HepG2 (cell line): Measurements from ENCODE around the gene CFAP221. TPM values are rescaled to one million over a fixed set of nuclear protein-coding genes. Genes with fewer than 3 reads are reported as not detected.

ENCODE experiments used
- ATAC-seq: fragments of 200-7000 bp; cut with Tn5 transposase; 3 replicates; pipeline ENCODE4 v1.9.1; 2020; ENCODE audit warnings: mild to moderate bottlenecking, moderate library complexity
- BruUV-seq: library from RNA; stranded (reverse); fragments of 400-500 nt; replicated peaks from 2 replicates; lab custom pipeline; 2021; lab: Mats Ljungman, UMichigan
- CTCF ChIA-PET: fragments of 300-600 bp; formaldehyde crosslinking; extraction: SDS; loops from one replicate; lab custom pipeline; 2021; ENCODE audit warnings: low total read pairs, inconsistent platforms, low intra/inter-chr PET ratio; lab: Yijun Ruan, JAX
- POLR2A ChIA-PET: fragments of 350-600 bp; sonication (Branson Sonifier 250); formaldehyde crosslinking; loops from one replicate; lab custom pipeline; 2020; ENCODE audit warnings: antibody characterized with exemption, inconsistent platforms; lab: Yijun Ruan, JAX
- DNase-seq: peaks from one replicate; pipeline ENCODE4 v3.0.0-alpha.2; 2015; ENCODE audit warnings: low spot score
- FAIRE-seq: peaks from 3 replicates; lab custom pipeline; 2011; peaks lifted over from hg19 to GRCh38; lab: Jason Lieb, UNC
- H2AFZ ChIP-seq: one replicate; pipeline ENCODE4 v1.6.1; 2011; ENCODE audit warnings: low read length, inconsistent platforms
- H3K27ac ChIP-seq: fragments of 300-600 bp; 3 replicates; pipeline ENCODE4 v1.8.0; 2011; ENCODE audit warnings: mixed run types, mild to moderate bottlenecking, mixed read lengths, low read length, inconsistent platforms; ENCODE audit not compliant: insufficient read depth; ENCODE audit errors: extremely low read length
- H3K27me3 ChIP-seq, 2 experiments: fragments of 200-600 bp in 1 of 2; 2 replicates in 1 of 2; 3 replicates in 1 of 2; pipeline versions ENCODE4 v1.6.0 to v1.8.0; 2011; ENCODE audit warnings: low read length in 2 of 2, mild to moderate bottlenecking in 2 of 2, moderate library complexity in 2 of 2, inconsistent platforms in 1 of 2; ENCODE audit not compliant: insufficient read depth in 2 of 2, control insufficient read depth in 1 of 2
- H3K36me3 ChIP-seq, 2 experiments: fragments of 200-600 bp in 1 of 2; replicated peaks in 1 of 2; 2 replicates in 1 of 2; 3 replicates in 1 of 2; pipeline versions ENCODE4 v1.5.1 to v1.8.0; 2011; ENCODE audit warnings: low read length in 2 of 2, inconsistent platforms in 1 of 2; ENCODE audit not compliant: insufficient read depth in 2 of 2, control insufficient read depth in 1 of 2
- H3K4me1 ChIP-seq: 2 replicates; pipeline ENCODE4 v1.5.1; 2012; ENCODE audit warnings: low read length, inconsistent platforms; ENCODE audit not compliant: insufficient read depth
- H3K4me2 ChIP-seq: 2 replicates; pipeline ENCODE4 v1.6.0; 2011; ENCODE audit warnings: low read depth, low read length, inconsistent platforms
- H3K4me3 ChIP-seq, 3 experiments: fragments of 200-600 bp in 1 of 3; sonication (generic), shearing (Covaris generic) in 1 of 3; replicated peaks in 1 of 3; 2 replicates each; pipeline ENCODE4 v1.5.1; 2011 to 2016; ENCODE audit warnings: low read length in 3 of 3, inconsistent platforms in 2 of 3, low read depth in 2 of 3, mild to moderate bottlenecking in 2 of 3, control low read depth in 1 of 3, mixed read lengths in 1 of 3; ENCODE audit not compliant: insufficient read depth in 1 of 3
- H3K79me2 ChIP-seq: one replicate; pipeline ENCODE4 v1.6.1; 2011; ENCODE audit warnings: low read length, inconsistent platforms; ENCODE audit not compliant: insufficient read depth
- H3K9ac ChIP-seq: 2 replicates; pipeline ENCODE4 v1.6.0; 2011; ENCODE audit warnings: mild to moderate bottlenecking, low read depth, low read length, inconsistent platforms; ENCODE audit not compliant: insufficient read depth
- H3K9me3 ChIP-seq: 2 replicates; pipeline ENCODE4 v1.5.1; 2012; ENCODE audit warnings: mild to moderate bottlenecking, low read length
- H4K20me1 ChIP-seq: 2 replicates; pipeline ENCODE4 v1.6.0; 2011; ENCODE audit warnings: inconsistent platforms, mild to moderate bottlenecking, low read length, moderate library complexity; ENCODE audit not compliant: insufficient read depth
- ARNTL ChIP-seq: sonication (generic); formaldehyde crosslinking; IDR thresholded peaks from 2 replicates; pipeline ENCODE4 v1.4.0; 2020; ENCODE audit warnings: mild to moderate bottlenecking, missing genetic modification reagents
- BCLAF1 ChIP-seq: fragments of 450-650 bp; IDR thresholded peaks from 2 replicates; pipeline ENCODE4 v1.6.1; 2017; ENCODE audit warnings: mild to moderate bottlenecking
- BHLHE40 ChIP-seq: IDR thresholded peaks from 2 replicates; pipeline ENCODE4 v1.6.1; 2011; ENCODE audit warnings: low read length, improper control_type of control experiment
- CAMTA2 ChIP-seq: sonication (generic); formaldehyde crosslinking; IDR thresholded peaks from 2 replicates; pipeline ENCODE4 v1.4.0; 2020; ENCODE audit warnings: mild to moderate bottlenecking, missing genetic modification reagents, borderline replicate concordance
- MAFG ChIP-seq: sonication (generic); formaldehyde crosslinking; IDR thresholded peaks from 2 replicates; pipeline ENCODE4 v1.5.1; 2020; ENCODE audit warnings: mild to moderate bottlenecking, missing genetic modification reagents
- MIXL1 ChIP-seq: IDR thresholded peaks from 2 replicates; pipeline ENCODE4 v1.6.1; 2016
- ZFP37 ChIP-seq: sonication (generic); formaldehyde crosslinking; IDR thresholded peaks from 2 replicates; pipeline ENCODE4 v1.4.0; 2020; ENCODE audit warnings: missing genetic modification reagents, borderline replicate concordance
- ZNF280B ChIP-seq: sonication (generic); formaldehyde crosslinking; IDR thresholded peaks from 2 replicates; pipeline ENCODE4 v1.5.0; 2020; ENCODE audit warnings: missing genetic modification reagents, mild to moderate bottlenecking, borderline replicate concordance
- ZNF33A ChIP-seq: sonication (generic); formaldehyde crosslinking; IDR thresholded peaks from 2 replicates; pipeline ENCODE4 v1.5.1; 2020; ENCODE audit warnings: missing genetic modification reagents, mild to moderate bottlenecking, moderate library complexity, borderline replicate concordance
- ZNF451 ChIP-seq: sonication (generic); formaldehyde crosslinking; IDR thresholded peaks from 2 replicates; pipeline ENCODE4 v1.5.0; 2020; ENCODE audit warnings: mild to moderate bottlenecking, missing genetic modification reagents
- ZNF512B ChIP-seq: sonication (generic); formaldehyde crosslinking; IDR thresholded peaks from 2 replicates; pipeline ENCODE4 v1.5.1; 2020; ENCODE audit warnings: missing genetic modification reagents, mild to moderate bottlenecking, borderline replicate concordance
- WGBS: methylation state at CpG from one replicate; pipeline ENCODE4 v1.1.6; 2017; ENCODE audit warnings: low lambda C conversion rate; 5-methylcytosine and 5-hydroxymethylcytosine counted together
- in situ Hi-C: cut with HindIII; loops from 2 replicates; pipeline ENCODE4 v1.10.0; 2017; ENCODE audit warnings: low pct_unique_long_range_greater_than_20kb; ENCODE audit not compliant: extremely low pct_ligation_motif_present
- intact Hi-C: fragments of 100-400 bp; cut with micrococcal nuclease; formaldehyde crosslinking; loops from one replicate; pipeline ENCODE4 v1.10.0; 2022; ENCODE audit not compliant: unreplicated experiment
- polyA plus RNA-seq, 8 experiments: library from polyadenylated mRNA; depleted of rRNA in 3 of 8; stranded (reverse) in 7 of 8; unstranded in 1 of 8; fragments of >200 nt; fragmentation: Illumina TruSeq in 4 of 8; extraction: Trizol in 4 of 8; gene quantifications; 2 replicates each; pipeline versions ENCODE4 v1.2.1 to v1.2.3, GENCODE V29; 2011 to 2016; ENCODE audit warnings: low read depth in 4 of 8, missing spikeins in 1 of 8, mixed read lengths in 1 of 8; ENCODE audit not compliant: insufficient read depth in 1 of 8
- total RNA-seq, 5 experiments: library from RNA; depleted of rRNA; stranded (reverse); fragments of >200 nt; fragmentation: Illumina TruSeq; extraction: Trizol; gene quantifications; 2 replicates each; pipeline ENCODE4 v1.2.3, GENCODE V29; 2016; ENCODE audit warnings: low read depth in 1 of 5

Gene CFAP221
- total and polyA plus RNA-seq, 2 of the 13 experiments (the other 11 are each of a cell fraction or from before 2014, with no cell fraction given) = not detected

- Histone ChIP-seq H3K27me3 (peaks cover 2 to 28% of the 10 kb centered on the region in 2 experiments; a peak in 3 of 5 replicates), H3K27ac (no peak overlapping the region), H3K79me2 (no peaks in the 10 kb centered on the region), H2AFZ (no peak overlapping the region), H3K9ac (no peak overlapping the region), H3K9me3 (no peaks in the 10 kb centered on the region), H3K4me3 (no peak overlapping the region), H4K20me1 (no peaks in the 10 kb centered on the region), H3K36me3 (no peaks in the 10 kb centered on the region), H3K4me2 (no peak overlapping the region), H3K4me1 (peaks cover 21% of the 10 kb centered on the region)
- CTCF ChIA-PET = no interaction called here
- DNase-seq = no peak
- POLR2A ChIA-PET = no interaction called here
- no peak for ATAC-seq
- intact Hi-C loops (no loop called here), in situ Hi-C loops (no loop called here)
- 64% methylated on average over 2 of the region's 2 CpGs for WGBS
- FAIRE-seq = no peak
- no TSS peak for BruUV-seq
- TF ChIP-seq CAMTA2 (CRISPR knock-in tag) = no peak
- TF ChIP-seq MAFG (CRISPR knock-in tag) = no peak
- TF ChIP-seq BCLAF1 = no peak
- TF ChIP-seq ARNTL = no peak
- no peak for TF ChIP-seq ZNF280B (CRISPR knock-in tag)
- TF ChIP-seq MIXL1 (CRISPR knock-in tag) = no peak
- TF ChIP-seq ZNF33A = no peak
- no peak for TF ChIP-seq ZNF451
- no peak for TF ChIP-seq BHLHE40
- TF ChIP-seq ZNF512B = no peak
- TF ChIP-seq ZFP37 = no peak
Measured at GRCh38 chr2:119548516-119549120, 4.4 kb downstream of the CFAP221 start.
